SHP77 (cell line): ENCODE results near the gene GAK.

Experiments used
- DNase-seq, 2 experiments: peaks; one replicate each; lab custom pipeline; 2025; lab: John Stamatoyannopoulos, UW

The GAK gene

GRCh38 chr4:888029-888428 lies 44.1 kb downstream of the GAK start:
- DNase-seq = no peak

DNA sequence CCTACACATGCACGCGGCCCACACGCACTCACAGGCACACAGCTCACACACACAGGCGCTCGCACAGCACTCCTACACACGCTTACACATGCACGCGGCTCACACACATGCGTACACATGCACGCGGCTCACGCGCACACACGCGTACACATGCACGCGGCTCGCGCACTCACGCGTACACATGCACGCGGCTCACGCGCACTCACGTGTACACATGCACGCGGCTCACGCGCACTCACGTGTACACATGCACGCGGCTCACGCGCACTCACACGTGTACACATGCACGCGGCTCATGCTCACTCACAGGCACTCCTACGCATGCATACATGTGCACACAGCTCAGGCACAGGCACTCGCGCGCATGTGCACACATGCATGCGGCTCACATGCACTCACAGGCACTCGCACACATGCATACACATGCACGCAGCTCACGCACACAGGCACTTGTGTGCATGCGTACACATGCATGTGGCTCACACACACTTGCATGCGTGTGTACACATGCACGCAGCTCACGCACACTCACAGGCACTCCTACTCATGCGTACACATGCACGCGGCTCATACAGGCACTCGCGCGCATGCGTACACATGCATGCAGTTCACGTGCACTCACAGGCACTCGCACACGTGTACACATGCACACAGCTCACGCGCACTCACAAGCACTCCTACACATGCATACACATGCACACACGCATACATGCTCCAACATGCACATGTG lies 44.9 kb downstream of the GAK start:
- DNase-seq = no peak

DNA sequence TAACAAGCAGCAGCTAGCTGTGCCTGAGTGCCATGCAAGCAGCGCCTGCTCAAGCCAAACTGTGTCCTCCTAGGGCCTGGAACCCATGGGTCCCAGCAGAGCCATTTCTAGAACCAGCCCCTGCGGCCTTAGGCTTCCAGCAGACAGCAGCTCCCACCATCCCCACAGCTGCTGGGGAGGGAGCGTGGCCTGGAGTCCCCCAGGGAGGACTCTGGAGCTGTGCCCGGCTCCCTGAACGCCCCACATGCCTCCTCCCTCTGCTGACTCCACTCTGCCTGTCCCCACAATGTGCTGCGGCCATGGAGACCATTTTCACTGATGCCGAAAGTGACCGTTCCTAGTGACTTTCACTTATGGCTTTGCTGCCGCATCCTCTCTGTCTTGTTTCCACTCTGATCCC lies 45.9 kb downstream of the GAK start:
- DNase-seq = no peak

DNA sequence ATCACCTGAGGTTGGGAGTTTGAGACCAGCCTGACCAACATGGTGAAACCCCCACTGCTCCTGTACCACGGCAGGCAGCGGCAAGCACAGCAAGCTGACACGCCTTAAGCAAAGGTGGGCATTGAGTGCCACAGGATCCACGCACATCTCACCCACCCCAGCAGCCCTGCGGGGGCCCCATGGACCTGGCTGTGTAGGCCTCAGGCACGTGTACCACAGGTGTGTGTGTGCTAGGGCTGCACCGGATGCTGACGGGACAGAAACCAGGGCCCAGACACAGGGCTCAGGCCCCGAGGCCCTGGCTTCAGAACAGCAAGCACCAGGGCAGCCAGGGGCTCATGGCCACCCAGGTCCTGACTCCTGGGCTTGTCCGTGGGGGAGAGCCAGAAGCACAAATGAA lies 46.8 kb downstream of the GAK start:
- no peak for DNase-seq

DNA sequence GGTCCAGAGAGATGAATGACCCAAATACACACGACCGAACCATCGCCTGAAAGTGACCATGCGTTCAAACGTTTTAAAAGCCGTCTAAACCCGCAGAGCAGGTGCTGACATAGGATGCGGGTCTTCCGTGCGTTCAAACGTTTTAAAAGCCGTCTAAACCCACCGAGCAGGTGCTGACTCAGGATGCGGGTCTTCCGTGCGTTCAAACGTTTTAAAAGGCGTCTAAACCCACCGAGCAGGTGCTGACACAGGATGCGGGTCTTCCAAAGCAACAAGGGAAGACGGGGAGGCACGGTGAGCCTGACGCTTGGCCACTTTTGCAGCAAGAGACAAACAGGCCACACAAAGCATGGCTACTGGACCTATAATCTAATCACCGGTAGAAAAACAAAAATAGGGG lies 47.2 kb downstream of the GAK start:
- no peak for DNase-seq

DNA sequence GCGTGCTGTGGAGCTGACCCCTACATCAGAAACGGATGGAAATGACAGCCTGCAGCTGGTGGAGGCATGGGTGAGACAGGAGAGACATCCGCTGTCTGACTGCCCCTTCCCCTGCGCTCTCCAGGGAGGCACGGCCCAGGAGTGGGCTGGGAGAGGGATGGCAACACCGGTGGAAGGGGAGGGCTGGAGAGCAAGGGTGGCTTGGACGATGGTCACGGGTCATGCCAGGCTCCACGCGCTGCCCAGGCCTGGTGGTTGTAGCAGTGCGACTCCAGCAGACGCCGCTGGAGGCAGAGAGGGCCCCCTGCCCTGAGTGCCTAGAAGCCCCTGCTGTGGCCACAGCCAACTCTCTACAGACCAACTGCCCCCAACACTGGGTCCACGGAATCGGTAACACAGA lies 47.9 kb downstream of the GAK start:
- DNase-seq = no peak

DNA sequence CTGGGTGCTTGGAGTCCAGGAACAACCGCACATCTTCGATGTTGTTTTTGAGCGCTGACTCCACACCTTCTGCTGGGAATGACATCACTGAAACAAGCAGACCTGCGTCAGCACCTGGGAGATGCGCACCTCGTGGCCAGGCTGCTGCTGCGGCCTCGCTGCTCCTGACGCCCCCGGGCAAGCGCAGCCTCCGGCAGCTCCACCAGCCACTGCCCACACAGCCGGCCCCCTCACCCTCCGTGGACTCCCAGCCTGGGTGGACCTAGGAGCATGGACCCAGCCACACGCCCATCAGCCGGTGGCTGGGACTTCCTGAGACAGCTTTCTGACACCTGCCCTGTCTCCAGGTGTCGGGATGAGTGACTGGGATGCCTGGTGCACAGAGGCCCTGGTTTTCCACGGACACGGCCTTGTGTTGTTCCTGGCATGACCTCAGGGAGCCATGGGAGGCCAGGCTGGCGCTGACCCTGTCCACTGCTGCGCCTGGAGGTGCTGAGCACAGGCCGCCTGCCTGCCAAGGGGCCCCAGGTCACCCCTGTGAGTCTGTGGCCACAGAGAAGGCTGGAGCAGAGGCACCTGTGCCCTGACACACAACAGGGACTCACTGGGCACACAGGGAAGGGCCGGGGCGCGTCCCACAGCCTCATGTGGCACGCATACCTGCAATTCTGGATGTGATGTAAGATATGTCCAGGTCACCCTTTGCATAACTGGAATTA lies 48.6 kb downstream of the GAK start:
- DNase-seq = no peak

GRCh38 chr4:882646-883045 lies 49.5 kb downstream of the GAK start:
- DNase-seq = no peak

DNA sequence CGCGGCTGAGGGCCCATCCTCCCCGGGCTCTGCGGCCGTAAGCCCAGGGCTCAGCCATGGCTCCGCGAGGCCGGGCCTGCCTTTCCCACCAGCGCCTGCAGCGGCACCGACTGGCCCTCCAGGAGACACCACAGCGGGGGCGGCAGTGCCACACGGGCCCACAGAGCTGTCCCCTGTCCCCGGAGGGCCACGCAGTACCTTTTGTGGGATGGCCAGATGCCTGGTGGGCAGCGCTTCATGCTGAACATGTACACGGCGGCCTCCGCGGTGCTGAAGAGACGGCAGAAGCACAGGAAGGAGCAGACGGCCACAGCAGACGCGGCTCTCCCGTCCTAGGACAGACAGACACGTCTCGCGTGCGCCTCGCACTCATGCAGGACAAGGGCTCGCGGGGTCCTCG lies 50.4 kb downstream of the GAK start:
- DNase-seq = no peak

DNA sequence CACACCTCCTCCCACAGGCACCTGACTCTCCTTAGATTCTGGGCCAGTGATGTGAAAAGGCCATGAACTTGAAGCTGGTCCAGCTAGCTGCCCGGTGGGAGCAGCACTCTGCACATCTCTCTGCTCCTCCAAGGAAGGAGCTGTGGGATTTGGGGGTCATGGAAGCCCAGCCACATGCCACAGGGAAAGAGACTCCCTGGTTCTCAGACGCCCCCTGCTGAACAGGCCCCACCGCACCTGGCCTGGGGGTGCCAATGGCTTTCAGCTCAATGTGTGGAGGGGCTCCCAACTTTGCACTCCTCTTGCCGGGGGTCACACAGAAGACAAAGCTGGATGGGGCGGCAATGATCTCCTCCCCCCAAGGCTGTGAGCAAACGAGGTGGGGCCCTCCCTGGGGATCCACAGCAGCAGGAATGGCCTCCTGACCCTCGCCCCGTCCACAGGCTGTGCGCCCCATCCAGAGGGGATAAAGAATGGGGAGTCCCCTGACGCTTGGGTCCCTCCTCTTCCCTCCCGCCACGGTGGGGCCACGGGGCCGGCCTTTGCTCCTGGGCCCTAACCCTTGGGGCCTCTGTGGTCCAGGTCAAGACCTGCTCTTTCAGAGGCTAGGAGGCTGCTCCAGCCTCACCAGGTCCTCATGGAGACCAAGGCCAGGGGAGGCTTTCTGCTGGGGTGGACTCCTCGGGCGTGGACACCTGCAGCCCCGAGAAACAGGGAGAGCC lies 51.3 kb downstream of the GAK start:
- no peak for DNase-seq

- DNase-seq = no peak
These were observed 52.4 kb downstream of the GAK start for GRCh38 chr4:879729-880077.

DNA sequence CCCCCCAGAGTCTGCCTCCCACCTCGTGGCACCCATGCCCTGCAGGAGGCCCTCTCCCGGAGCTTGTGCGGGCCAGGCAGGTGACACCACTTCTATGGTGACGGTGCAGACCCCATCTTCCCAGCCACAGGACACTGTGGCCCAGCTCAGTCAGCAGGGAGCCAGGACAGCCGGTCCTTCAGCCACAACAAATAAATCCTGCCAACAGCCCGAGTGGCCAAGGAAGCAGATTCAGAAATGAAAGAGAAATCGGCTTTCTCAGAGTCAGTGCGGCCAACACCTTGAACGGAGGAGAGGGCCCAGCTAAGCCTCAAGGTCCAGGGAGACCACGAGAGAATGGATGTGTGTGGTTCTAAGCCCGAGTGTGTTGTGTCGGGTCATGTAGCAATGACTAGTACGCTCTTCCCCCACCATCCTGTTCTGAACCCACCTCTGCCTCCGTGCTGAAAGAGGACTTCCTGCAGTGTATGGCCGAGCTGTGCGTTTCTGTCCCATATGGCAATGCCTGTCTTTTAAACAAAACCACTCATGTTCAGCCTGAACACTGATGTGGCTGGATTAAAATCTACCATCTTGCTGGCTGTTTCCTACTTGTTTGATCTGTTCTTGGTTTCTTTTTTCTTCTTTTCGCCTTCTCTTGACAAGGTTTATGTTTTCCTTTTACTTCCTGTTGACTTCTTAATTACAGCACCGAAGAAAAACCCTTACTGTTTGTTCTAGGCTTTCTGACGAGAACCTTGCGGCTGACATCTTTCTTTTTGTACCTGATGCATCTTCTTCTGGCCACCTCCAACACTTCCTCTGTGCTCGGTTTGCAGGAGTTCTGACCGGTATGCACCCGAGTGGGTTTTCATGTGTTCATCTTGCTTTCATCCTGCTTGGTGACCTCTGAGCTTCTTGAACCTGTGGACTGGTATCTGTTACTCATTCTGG lies 53.1 kb downstream of the GAK start:
- DNase-seq = no peak

GRCh38 chr4:877502-877901 lies 54.6 kb downstream of the GAK start:
- DNase-seq = no peak

DNA sequence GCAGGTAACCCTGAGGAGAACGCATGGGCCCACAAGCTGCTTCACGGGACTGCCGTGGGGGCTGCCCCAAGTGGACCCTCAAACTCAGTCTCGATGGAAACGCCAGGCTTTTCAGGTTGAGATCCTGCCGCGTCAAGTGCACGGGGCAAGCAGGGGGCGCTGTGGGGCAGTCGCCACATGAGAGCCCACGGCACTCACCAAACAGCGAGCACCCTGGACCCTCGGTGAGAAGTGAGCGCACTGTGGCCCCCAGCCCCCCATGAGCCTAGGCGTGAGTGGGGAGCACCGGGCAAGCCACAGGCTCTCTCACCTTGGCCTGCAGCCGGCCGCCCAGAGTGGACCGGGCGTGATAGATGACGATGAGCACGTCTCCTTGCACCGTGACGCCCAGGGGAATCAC lies 55.3 kb downstream of the GAK start:
- no peak for DNase-seq

- no peak for DNase-seq
These were observed 56.2 kb downstream of the GAK start for GRCh38 chr4:875818-876423.

DNA sequence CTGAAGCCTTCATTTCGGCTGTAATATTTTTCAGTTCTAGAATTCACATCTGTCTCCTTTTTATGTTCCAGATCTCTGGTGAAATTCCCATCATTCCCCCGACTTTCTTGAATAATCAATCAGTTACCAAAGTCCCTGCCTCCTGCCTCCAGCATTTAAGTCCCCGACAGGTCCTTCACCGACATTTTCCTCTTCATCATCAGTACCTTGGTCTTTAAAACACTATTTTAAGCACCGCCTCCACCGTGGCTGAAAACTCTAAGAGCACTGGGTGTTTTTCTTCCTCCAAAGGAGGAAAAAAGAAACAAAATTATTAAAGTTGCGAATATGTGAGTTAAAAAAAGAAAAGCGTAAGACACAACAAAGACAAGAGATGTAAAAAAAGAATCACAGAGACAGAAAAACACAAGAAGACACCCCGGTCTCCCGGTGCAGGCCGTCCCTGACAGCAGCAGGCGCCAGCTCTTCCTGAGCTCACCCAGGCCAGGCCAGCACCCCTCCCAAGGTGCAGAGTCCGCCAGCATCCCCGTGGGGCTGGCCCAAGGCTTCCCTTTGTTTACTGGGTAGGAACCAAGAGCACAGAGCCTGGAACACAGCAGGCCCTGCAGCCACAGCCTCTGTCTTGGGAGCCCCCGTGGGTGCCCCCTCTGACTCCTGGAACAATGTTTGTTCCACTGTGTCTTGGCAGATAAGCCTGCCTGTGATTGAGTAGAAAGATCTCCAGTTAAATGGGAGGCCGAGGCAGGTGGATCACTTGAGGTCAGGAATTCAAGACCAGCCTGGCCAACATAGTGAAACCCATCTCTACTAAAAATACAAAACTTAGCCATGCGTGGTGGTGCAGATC lies 56.9 kb downstream of the GAK start:
- DNase-seq = no peak

DNA sequence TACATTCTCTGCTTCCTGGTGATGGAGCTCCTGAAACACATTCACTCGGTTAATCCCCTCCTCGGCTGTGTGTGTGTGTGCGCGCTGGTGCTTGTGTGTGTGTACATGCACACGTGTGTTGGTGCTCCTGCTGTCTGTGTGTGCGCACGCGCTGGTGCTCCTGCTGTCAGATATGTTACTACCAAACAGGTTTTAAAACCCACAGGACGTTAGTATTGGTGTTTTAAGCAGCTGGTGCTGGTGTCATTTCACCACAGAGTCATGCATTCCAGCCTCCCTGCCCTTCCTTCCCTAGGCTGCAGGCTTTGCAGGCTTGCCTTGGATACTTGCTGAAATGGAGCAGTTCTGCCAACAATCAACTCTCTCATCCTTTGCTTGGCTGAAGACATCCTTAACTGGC lies 58.1 kb downstream of the GAK start:
- no peak for DNase-seq

DNA sequence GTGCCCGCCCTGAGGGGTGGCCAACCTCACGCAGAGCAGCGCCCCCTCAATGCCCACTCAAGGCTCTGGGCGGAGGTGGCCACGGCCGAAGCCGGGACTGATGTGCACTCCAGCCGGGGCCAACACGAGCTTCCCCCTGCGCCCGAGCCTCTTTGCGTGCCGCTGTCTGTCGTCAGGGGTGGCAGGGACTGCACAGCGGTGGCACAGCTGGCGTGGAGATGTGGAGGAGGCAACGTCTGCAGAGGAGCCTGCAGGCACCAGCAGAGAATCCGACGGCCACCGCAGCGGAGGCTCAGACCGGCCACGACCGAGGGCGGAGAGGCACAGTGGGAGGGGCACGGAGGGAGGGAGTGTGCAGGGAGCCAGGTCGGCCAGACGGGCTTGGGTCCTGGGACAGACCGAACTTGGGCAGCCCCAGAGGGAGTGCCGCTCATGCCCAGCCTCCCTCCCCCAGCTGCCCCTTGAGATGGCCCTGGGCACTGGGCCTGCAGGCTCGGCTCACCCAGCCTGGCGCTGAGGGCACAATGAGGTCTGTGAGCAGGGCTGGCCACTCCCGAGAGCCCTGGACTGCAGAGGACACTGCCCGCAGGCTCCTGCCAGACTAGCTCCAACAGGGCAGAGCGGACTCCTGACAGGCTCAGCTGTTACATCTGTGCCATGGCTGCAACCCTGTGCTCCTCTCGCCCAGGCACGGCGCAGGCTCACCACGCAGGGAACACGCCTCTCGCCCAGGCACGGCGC lies 59.7 kb downstream of the GAK start:
- no peak for DNase-seq

DNA sequence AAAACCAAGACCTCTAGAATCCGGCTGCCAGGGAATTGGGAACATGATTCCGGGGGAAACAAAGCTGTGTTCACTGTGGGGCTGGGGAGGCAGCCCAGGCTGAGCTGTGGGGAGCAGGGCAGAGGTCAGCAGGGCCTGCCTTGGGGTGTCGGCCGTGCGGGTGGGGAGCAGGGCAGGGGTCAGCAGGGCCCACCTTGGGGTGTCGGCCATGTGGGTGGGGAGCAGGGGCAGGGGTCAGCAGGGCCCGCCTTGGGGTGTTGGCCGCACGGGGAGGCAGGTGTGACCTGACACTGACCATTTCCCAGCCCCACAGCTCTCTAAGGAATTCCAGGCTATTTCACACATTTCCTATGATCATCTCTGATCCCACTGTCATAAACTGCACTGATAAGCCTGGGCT lies 60.6 kb downstream of the GAK start:
- DNase-seq = no peak

DNA sequence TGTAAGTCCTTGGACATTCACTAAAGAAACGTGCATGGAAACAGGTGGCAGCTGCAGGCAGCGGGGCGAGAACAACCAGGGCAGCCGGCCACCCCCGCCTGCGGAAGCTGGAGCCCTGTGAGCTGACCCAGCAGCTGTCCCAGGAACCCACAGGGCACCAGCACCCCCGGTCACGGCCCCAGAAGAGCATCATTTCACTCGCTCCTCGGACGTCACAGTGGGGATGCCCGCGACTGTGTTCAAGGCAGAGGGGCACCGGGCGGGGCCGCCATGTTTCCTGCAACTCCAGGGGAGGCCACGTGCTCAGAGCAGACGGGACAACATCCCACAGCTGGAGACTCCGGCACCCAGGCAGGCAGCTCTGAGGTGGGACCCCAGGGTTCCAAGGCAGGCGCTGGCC lies 61.2 kb downstream of the GAK start:
- DNase-seq = no peak
